AG08395 (cell line): ENCODE measurements around the gene SEZ6.

Experiments used
- DNase-seq: peaks from one replicate; pipeline ENCODE4 v3.0.0; 2012; ENCODE audit warnings: mixed read lengths, low spot score

SEZ6 gene

GRCh38 chr17:28953444-28954118, 52.3 kb downstream of the SEZ6 start:
- DNase-seq, result no peak

- DNase-seq, result peak; percentile 97
Observed at GRCh38 chr17:28951991-28952975, 53.5 kb downstream of the SEZ6 start.

- peak; percentile 100 for DNase-seq
Observed at GRCh38 chr17:28951428-28951990, 54.3 kb downstream of the SEZ6 start, which contains the start of gene PHF12. Gene PHF12 (minus strand): TSS chr17:28951518. CDS start chr17:28950960, 558 bp downstream.

- DNase-seq, result no peak
Observed at GRCh38 chr17:28950752-28951427, 54.9 kb downstream of the SEZ6 start.

- no peak for DNase-seq
Observed at GRCh38 chr17:28950017-28950751, 55.6 kb downstream of the SEZ6 start.

GRCh38 chr17:28949185-28950016, 56.4 kb downstream of the SEZ6 start:
- no peak for DNase-seq

GRCh38 chr17:28948873-28949184, 57.0 kb downstream of the SEZ6 start:
- no peak for DNase-seq

- DNase-seq, result no peak
Observed at GRCh38 chr17:28948342-28948741, 57.5 kb downstream of the SEZ6 start.

GRCh38 chr17:28947639-28948038, 58.2 kb downstream of the SEZ6 start:
- no peak for DNase-seq

- peak; percentile 45 for DNase-seq
Observed at GRCh38 chr17:28946239-28946638, 59.6 kb downstream of the SEZ6 start.

GRCh38 chr17:28944862-28945741, 60.7 kb downstream of the SEZ6 start:
- peak; percentile 20 for DNase-seq

GRCh38 chr17:28944343-28944742, 61.5 kb downstream of the SEZ6 start:
- no peak for DNase-seq

- no peak for DNase-seq
Observed at GRCh38 chr17:28942925-28943324, 62.9 kb downstream of the SEZ6 start.

- no peak for DNase-seq
Observed at GRCh38 chr17:28941251-28941650, 64.6 kb downstream of the SEZ6 start.

GRCh38 chr17:28940675-28941074, 65.2 kb downstream of the SEZ6 start:
- no peak for DNase-seq

- no peak for DNase-seq
Observed at GRCh38 chr17:28940142-28940541, 65.7 kb downstream of the SEZ6 start.

GRCh38 chr17:28938552-28938951, 67.3 kb downstream of the SEZ6 start:
- DNase-seq, result peak; percentile 22

- peak; percentile 21 for DNase-seq
Observed at GRCh38 chr17:28937044-28937729, 68.6 kb downstream of the SEZ6 start.
